ENCODE data around the gene ATG13.

ATG13 gene

GRCh38 chr11:46675288-46675851 is 58.0 kb downstream of the ATG13 start:
- DNase-seq (ENCODE audit: low read depth, low spot score) = no peak

- no peak for DNase-seq (ENCODE audit: low read depth, low spot score)
Observed at GRCh38 chr11:46675949-46676348, 58.6 kb downstream of the ATG13 start.

- no peak for DNase-seq (ENCODE audit: low read depth, low spot score)
Observed at GRCh38 chr11:46676436-46677158, 59.2 kb downstream of the ATG13 start.

DNA sequence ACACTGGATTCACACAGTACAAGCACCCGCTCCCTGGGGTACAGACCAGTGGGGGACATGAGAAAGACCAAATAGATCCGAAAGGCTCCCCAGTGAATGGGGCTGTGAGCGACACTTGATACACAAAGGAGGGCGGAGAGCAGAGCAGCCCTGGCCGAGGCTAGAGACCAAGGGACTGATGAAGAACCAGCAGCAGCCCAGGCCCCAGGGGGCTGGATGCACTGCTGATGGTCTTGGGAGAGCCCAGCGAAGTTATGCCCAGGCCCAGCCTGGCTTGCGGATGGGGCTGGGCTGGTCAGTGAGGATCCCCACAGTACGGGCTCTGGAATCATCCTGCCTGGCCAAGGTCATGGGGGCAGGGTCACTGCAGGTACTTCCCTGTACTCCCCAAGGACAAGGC is 59.8 kb downstream of the ATG13 start:
- DNase-seq (ENCODE audit: low read depth, low spot score) = no peak

- no peak for DNase-seq (ENCODE audit: low read depth, low spot score)
Observed at GRCh38 chr11:46677991-46678740, 60.8 kb downstream of the ATG13 start.

DNA sequence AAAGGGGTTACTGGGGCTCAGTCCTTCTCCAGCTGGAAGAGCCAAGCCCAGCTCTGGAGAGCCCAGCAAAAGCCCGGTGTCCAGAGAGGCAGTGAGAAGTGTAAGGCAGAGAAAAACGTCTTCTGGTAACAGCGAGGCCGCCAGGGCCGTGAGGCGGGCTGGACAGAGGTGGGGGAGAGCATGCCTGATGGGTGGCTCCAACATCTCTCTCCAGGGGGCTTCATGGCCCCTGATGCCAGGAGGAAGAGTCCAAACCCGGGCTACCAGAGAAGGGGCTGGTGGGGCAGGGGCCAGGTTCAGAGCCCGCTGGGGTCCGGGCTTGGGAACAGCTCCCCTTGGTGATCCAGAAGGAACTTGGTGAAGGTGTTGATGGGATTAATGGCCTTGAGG is 61.4 kb downstream of the ATG13 start:
- DNase-seq (ENCODE audit: low read depth, low spot score) = no peak

DNA sequence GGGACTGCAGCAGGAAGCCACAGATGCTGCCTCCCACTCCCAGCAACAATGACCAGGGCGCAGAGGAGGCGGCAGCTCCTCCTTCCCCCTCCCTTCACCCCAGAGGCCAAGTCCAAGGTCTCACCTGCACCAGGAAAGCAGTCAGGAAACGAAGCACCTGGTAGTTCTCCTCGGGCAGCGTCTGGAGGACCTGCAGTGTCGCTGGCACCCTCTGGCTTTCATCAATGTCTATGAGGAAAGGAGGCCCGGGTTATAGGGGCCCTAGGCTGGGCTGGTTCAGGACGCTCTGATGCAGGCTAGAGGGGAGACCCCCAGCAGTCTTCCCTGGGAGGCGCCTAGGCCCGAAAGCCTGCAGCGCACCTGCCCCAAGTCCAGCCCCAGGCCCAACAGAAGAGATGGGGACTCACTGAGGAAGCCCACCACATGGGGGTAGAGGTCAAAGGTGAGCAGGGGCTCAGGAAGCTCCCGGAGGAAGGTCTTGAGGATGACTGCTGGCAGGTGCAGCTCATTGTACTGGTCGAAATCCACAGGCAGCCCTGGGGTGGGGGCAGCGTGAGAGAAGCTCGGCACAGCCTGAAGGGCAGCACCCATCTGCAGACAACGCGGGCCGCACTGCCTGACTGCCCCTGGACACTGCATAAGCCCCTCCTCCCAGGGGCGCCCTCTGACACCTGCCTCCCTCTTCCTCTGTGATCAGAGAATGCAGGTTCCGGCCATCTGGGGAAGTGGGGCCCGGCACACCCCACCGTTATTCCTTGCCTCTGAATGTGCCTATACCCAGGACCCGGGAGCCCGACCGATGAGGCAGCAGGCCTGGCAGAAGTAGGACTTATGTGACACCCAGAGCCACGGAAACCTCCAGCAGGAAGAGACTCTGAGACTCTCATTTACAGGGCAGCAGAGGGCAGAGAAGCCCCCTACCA is 62.1 kb downstream of the ATG13 start:
- no peak for DNase-seq (ENCODE audit: low read depth, low spot score)

- no peak for DNase-seq (ENCODE audit: low read depth, low spot score)
Observed at GRCh38 chr11:46680164-46680760, 62.9 kb downstream of the ATG13 start.

DNA sequence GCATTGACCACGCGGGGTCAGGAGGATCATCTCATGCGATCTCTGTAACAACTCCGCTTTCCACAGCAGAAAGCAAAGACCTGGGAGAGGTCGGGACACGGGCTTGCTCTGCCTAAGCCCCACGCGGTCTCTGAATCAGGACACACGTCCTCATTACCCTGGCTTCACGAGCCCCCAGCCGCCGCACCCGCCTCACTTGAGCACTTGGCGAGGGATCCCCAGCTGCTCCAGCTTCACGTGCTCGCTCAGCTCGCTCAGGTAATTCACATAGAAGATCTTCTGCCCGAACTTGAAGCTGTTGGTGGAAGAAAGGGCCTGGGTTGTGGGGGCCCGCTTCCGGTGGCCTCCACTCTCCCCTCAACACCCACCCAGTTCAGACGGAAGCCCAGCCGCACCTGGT is 63.5 kb downstream of the ATG13 start:
- DNase-seq (ENCODE audit: low read depth, low spot score) = no peak

DNA sequence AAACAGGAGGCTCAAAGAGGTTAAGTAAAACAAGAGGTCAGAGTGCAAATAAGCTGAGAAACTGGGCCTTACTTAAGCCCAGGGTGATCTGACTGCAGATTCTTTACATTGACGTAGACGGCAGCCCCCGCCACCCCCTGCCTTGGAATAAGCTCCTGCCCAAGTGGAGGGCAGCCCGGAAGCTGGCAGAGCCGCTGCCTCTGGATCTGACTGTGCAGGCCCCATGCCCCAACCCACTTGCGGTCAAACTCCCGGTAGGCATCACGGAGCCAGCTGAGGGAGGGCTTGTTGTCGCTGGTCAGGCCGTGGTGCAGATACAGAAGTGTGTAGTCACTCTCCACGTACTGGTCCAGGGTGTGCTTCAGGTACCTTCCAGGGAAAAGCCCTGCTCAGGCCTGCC is 64.5 kb downstream of the ATG13 start:
- DNase-seq (ENCODE audit: low read depth, low spot score) = no peak

DNA sequence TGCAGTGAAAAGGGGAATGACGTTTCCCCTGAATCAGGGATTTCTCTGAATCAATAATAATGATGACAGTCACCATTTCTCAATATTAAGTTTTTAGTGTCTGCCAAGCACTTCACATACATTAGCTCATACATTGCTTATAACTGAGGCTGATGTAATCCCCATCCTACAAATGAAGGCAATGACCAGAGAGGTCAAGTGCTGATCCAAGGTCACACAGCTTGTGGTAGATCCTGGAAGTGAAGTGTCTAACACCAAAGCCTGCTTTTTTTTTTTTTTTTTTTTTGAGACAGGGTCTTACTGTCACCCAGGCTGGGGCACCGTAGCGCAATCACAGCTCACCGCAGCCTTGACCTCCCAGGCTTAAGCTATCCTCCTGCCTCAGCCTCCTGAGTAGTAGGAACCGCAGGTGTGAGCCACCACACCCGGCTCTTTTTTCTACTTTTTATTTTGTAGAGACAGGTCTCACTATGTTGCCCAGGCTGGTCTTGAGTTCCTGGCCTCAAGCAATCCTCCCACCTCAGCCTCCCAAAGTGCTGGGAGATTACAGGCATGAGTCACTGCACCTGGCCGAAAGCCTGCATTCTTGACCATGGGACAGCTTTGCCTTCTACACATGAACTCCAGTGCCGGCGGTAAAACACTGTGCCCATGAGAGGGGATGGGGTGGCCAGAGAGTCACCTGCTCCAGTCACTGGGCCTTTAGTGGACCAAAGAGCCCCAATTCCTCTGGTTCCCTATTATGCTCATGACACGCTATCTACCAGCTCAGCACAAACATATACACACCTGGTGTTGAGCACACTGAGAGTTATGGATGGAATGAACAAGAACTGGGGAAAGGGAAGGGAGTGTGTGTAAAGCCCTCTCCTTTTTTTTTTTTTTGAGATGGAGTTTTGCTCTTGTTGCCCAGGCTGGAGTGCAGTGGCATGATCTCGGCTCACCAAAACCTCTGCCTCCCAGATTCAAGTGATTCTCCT is 65.7 kb downstream of the ATG13 start:
- DNase-seq (ENCODE audit: low read depth, low spot score) = no peak

- no peak for DNase-seq (ENCODE audit: low read depth, low spot score)
Observed at GRCh38 chr11:46684367-46684766, 67.0 kb downstream of the ATG13 start.

DNA sequence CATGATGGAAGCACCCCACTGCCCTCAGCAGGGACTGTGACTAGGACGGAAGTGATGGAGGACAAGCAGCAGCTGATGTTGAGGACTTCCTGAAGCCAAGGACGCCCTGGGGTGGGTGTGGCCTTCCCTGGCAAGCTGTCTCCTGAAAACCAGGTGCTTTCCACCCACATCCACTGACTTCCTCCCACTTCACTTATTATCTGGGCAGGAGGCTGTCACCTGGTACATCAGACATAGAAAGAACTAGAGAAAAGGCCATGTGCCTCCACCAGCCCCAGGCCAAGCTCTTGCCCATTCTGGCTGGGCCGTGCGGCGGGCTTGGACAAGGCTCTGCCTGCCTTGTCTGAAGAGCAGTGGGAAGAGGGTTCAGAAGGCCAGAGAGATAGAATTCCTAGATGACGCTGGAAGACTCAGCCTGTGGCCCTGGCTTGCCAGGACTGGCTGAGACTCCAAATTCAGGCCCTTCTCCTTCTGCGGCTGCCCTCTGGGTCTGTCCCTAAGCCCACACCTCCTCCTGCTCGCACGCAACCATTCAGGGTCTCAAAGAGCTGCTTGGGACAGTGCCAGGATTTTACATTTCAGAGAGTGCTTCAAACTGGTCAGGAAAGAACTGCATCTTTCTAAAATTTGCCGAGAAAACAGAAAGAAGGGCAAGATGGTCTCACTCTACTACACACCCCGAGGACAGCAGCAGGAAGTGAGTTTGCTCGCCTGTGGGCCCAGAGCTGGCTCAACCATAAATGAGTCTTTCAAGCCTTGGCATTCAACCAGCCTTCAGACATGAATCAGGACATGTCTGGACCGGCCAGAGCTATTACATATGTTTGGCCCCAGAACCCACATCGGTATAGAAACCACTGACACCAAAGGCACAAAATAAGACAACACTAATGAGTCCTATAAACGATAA is 69.8 kb downstream of the ATG13 start:
- no peak for DNase-seq (ENCODE audit: low read depth, low spot score)

DNA sequence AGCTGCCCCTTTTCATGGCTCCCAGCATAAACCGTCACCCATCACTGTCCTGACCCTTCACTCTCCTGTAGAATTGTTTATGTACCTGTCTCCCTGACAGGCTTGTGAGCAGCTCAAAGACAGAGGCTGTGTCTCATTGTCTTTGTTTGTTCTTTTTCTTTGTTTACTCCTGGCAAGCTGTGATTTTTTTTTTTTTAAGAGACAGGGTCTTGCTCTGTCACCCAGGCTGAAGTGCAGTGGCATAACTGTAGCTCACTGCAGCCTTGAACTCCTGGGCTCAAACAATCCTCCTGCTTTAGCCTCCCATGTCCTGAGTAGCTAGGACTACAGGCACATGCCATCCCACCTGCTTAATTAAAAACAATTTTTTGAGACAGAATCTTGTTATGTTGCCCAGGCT is 73.3 kb downstream of the ATG13 start:
- DNase-seq (ENCODE audit: low read depth, low spot score) = no peak

DNA sequence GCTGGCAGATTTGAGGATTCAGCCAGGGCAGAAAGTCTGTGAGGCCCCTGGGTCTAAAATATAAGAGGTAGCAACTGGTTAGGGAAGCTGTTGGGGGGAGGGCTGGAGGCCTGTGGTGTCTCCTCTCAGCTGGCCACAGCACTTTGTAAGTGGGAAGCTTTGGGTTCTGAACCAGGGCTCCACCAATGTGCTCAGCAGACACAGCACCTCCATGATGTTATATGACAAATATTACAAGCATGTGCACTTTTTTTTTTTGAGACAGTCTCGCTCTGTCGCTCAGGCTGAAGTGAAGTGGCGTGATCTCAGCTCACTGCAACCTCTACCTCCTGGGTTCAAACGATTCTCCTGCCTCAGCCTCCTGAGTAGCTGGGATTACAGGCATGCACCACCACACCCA is 75.1 kb downstream of the ATG13 start:
- no peak for DNase-seq (ENCODE audit: low read depth, low spot score)

DNA sequence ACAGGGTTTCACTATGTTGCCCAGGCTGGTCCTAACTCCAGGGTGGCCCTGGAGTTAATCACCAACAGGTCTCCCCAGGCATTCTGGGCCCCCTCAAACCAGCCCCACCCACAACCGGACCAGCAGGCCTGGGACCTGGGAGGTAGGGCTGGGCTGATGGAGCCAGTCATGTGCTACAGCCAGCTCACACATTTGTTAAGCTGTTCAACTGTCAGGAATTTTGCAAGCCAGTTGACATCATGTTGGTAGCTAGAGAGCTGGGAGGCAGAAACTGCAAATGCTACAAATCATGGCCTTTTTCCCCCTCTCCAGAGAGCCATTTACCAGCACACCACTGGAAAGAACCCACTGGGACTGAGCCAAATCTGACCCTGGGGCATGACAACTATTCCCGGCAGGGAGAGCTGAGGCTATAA is 76.3 kb downstream of the ATG13 start:
- no peak for DNase-seq (ENCODE audit: low read depth, low spot score)

DNA sequence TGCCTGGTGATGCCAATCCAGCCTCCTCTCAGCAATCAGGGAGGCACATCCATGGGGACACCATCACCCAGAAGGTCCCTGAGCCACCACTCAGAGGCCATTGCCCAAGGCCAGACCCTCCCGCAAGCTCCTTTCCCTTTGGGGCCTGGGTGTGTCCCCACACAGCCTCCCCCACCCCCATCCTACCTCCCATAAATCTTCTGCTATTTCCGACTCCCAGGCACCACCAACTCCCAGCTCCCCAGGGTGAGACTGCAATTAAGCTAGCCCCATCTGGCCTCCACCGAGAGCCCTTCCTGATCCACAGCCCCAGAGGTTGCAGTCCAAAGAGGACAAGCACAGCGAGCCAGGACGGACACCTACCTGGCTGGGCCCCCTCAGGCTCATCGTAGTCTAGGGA is 76.7 kb downstream of the ATG13 start:
- no peak for DNase-seq (ENCODE audit: low read depth, low spot score)

- DNase-seq (ENCODE audit: low read depth, low spot score) = no peak
Observed at GRCh38 chr11:46694607-46695006, 77.3 kb downstream of the ATG13 start.

All from brain pericyte (primary cell).